GM18526 (cell line): ENCODE data around the gene EPHX1.

Experiments
- POLR2A ChIP-seq: IDR thresholded peaks from 3 replicates; pipeline ENCODE4 v1.6.1; 2011; ENCODE audit not compliant: insufficient read length; ENCODE audit errors: extremely low read depth

Gene EPHX1

GRCh38 chr1:225815526-225816178 is 5.7 kb downstream of the EPHX1 start:
- no peak for TF ChIP-seq POLR2A

DNA sequence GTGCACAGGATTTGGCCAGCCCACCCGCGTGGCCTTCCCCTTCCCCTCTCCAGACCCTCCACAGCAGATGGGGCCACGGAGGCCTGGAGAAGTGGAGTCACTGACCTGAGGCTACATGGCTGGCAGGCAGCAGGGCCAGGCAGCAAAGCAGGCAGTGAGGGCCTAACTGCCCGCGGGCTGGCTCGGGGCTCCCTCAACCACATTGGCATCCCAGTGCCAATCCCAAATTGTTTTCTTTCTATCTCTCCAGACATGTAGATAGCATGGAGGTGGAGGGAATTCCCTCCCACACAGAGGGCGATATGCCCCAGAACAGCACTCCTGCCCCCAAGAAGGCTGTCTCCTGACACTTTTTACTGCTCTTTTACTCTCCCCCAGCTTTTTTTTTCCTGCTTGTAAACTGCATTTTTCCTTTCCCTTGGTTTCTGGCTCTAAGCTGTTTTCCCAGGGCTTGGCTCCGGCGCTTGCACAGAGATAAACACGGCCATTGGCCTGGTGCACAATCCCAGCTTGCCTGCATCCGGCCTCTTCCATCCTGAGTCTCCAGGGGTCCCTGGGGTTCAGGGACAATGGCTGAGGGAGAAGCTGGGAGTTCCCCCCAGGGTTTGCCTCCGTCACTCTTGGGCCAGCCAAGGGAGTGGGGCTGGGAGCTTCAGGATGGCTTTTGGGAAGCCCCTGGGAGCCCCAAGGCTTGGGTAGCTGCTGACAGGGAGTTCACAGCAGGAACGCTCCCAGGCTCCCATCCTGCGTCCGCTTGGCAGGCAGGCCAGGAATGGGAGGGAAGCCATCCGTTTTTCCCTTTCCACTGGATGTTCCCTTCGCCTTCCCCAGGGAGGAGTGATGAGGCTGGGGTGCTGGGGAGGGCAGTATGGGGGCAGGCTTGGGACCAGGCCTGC is 7.0 kb downstream of the EPHX1 start:
- no peak for TF ChIP-seq POLR2A

DNA sequence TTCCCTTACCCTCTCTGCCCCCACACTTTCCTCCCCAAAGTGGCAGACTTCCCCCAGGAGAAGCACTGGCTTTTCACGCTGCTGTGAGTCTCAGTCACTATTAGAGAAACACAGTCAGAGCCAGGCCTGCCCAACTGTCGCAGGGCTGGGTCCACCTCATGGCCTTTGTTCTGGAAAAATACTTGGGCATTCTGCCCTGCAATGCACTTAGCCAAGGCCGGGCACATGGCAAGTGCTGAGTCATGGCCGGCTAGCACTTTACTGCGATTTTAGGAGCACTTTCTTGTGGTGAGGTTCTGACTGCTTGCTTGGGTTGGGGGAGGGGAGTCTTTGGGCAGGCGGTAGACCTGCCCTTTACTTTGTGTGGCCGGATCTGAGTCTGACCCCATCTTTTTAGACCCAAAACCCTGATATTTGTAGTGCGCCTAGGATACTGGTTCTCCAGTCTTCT is 7.7 kb downstream of the EPHX1 start:
- no peak for TF ChIP-seq POLR2A

GRCh38 chr1:225818229-225818628 is 8.3 kb downstream of the EPHX1 start:
- TF ChIP-seq POLR2A = no peak

DNA sequence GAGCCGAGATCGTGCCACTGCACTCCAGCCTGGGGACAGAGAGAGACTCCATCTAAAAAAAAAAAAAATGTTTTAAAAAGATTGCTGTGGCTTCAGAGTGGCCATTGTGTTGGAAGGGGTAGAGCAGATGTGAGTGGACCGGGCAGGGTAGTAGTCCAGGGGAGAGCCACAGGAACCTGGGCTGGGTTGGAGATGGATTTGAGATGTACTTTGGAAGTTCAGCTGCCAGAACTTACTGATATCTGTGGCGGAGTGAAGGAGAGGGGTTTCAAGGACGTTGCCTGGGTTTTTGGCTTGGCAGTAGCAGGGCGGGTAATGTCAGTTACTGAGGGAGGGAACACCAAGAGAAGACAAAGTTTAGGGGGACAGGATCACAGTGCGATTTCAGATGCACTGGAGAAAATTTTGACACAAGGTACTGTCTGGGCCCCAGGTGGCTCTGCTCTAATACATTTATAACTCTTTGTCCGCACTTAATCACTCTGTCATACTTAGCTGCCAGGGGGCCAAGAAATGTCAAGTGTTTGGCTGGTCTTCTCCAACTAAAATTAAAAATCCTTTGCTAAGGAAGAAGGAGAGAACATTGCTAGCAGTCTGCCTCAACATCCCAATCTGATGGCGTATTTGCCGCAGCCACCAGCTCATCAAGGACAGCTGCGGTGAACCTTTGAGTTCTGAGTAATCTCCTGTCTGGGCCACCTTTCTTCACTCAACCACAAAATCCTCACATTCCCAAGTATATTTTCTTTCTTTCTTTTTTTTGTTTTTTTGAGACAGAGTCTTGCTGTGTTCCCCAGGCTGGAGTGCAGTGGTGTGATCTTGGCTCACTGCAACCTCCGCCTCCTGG is 9.6 kb downstream of the EPHX1 start:
- no peak for TF ChIP-seq POLR2A

DNA sequence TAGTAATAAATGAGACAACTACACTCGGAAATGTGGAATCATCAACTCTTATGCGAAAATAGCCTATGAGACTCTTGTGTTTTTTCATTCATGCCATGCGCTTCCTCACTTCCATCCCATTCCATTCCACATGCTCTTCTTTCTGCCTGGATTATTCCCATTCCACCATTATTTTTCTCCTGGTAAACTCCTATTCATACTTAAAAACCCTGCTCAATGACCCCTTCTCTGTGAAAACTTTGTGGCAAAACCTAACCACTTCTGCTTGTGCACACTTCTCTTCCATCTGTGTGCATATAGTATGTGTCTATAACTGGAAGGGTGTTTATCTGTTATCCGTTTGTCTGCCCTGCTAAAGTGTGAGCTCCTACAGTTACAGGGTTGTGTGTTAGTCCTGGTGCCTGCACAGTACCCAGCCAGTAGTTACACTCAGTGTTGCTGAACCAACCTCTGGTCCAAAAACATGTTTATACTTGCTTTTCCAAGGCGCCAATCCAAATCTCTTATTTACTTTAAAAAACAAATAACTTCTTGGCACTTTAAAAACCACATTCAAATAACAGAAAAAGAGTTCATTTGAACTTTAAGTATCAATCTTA is 10.7 kb downstream of the EPHX1 start:
- no peak for TF ChIP-seq POLR2A

DNA sequence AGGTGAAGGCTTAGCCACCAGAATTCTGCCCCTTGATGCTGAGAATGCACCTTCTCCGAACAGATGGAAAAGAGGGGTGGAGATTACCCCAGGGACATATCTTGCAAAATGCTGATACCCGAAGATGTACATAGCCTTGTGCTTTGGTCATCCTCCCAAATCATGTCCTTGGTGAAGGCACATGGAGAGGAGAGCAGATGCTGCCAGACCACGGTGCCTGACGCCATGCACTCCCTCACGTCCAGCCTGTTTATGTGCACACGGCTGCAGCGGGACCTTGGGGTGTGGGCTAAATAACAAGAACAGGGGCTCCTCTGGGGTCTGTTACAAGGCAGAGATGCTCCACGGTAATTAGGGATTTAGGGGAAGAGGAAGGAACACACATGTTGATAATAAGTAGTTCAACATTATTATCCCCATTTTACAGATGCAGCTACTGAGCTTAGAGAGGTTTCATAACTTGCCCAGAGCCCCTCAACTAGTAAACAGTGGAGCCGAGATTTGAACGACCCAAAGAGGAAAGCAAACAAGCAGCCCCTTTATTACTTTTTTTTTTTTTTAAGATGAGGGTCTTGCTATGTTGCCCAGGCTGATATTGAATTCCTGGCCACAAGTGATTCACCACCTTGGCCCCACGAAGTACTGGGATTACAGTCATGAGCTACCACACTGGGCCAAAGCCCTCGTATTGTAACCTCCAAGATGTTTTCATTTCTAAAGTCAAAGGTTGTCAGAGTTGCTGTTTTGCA is 12.9 kb downstream of the EPHX1 start:
- TF ChIP-seq POLR2A = no peak

DNA sequence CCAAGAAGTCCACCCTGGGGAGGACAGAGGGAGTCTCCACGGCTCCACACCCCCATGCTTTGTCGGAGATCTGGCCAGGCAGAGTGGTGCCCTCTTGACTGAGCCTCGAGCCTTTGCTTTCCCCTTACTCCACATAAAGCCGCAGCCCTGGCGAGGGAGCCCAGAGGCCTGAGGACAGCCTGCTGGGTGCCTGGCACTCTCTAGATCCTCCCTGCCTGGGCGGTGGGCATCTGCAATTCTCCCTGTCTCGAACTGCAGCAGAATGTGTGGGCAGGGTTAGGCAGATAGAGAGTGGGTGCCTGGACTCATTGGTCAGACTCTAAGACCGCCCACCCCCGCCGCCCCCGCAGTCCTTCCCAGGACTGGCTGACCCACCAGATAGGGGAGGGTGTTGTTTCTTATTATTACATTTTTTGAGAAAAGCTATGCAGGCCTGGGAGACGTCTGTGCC is 13.9 kb downstream of the EPHX1 start:
- no peak for TF ChIP-seq POLR2A

GRCh38 chr1:225824533-225824941 is 14.6 kb downstream of the EPHX1 start:
- no peak for TF ChIP-seq POLR2A

GRCh38 chr1:225825078-225825477 is 15.2 kb downstream of the EPHX1 start:
- TF ChIP-seq POLR2A = no peak

GRCh38 chr1:225825607-225826007 is 15.7 kb downstream of the EPHX1 start:
- TF ChIP-seq POLR2A = no peak

GRCh38 chr1:225827076-225827475 is 17.2 kb downstream of the EPHX1 start:
- no peak for TF ChIP-seq POLR2A

DNA sequence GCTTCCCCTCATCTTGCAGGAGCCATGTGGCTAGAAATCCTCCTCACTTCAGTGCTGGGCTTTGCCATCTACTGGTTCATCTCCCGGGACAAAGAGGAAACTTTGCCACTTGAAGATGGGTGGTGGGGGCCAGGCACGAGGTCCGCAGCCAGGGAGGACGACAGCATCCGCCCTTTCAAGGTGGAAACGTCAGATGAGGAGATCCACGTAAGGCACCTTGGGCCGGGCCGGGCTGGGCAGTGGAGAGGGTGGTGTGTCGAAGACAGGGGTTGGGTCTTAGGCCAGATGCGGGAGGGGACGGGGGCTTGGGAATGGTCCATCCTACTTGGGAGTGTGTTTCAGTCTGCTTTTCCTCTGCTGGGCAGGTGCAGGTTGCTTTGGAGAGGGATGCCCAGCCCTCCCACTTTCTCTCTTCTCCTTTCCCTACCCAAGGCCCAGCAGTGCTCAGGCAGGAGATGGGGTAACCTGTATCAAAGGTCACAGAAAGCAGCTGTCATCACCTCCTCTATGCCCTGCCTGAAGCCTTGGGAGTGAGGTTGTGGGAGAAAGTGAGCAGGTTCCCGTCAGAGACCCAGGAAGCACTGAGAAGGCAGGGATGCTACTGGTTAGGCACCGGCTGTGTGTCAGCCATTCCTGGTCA is 18.9 kb downstream of the EPHX1 start:
- TF ChIP-seq POLR2A = no peak

DNA sequence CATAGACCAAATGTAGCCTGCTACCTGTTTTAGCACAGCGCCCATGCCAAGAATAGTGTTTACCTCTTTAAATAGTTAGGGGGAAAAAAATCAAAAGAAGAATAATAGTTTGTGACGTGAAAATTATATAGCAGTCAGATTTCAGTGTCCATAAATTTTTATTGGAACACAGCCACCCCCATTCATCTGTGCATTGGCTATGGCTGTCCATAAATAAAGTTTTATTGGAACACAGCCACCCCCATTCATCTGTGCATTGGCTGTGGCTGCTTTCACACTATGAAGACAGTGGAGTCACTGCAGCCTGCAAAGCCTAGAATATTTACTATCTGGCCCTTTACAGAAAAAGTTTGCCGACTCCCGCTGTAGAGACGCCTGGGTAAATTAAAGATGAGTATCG is 20.9 kb downstream of the EPHX1 start:
- TF ChIP-seq POLR2A = no peak
